Measurements from ENCODE around the gene CPT1B.
"Not testable (repeated sequence)": the region's sequence is repeated elsewhere in the genome, so short reads cannot be mapped to it uniquely, and the experiment has no call there.

CPT1B gene

DNA sequence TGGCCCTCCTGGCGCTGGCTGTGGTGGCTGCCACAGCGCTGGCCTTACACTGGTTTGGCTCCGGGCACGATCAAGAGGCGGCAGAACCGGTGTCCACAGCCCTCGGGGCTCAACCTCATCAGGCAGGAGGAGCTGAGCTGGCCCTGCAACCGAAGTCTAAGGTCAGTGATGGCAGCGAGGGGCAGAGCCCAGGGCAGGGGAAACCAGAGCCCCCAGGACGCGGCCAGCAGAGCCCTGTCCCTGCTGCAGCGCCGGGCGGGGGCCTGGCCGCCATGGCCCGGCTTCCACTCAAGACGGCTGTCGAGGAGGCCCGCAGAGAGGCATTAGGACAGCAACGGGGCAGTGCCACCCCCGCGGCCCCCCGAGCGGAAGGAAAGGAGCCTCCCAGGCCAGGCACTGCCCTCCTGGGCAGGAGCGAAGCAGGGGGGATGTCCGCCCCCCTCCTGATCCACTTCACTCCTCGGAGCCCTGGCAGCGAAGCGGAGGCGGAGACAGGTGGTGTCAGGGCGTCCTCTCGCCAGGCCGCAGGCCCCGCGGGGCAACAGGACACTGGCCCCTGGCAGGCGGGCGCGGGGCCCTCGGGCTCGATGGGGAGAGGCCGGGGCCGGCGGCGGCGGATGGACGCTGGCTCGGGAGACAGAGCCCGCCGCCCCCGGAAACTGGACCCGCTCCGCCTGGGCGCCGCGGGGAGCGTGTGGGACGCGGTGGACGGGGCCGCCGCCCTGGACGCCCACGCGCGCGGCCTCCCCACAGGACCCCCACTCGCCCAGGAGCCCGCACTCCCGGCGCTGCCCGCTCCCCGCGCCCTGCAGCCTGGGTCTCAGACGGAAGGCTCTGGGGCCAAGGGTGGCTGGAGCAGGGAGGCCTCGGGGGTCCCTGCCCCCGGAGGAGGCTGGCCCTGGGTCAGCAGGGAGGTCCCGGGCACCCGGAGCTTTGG is 31.6 kb downstream of the CPT1B start:
- no peaks in the 10 kb centered on the region for H3K9me3 ChIP-seq (replicated peaks; ENCODE audit: low read length)
- H3K9ac ChIP-seq (ENCODE audit: low read depth, low read length) = no peak overlapping the region
- peaks cover 14% of the 10 kb centered on the region for H3K4me1 ChIP-seq (ENCODE audit: control insufficient read depth, insufficient read depth, low read length)
- H3K4me3 ChIP-seq (ENCODE audit: low read length) = no peak overlapping the region
- no peak overlapping the region for H3K4me2 ChIP-seq (ENCODE audit: low read length)
- H3K36me3 ChIP-seq (ENCODE audit: insufficient read depth, low read length) = no peaks in the 10 kb centered on the region
- peaks cover 67% of the 10 kb centered on the region for H3K27me3 ChIP-seq (ENCODE audit: control insufficient read depth, insufficient read depth, low read length)

DNA sequence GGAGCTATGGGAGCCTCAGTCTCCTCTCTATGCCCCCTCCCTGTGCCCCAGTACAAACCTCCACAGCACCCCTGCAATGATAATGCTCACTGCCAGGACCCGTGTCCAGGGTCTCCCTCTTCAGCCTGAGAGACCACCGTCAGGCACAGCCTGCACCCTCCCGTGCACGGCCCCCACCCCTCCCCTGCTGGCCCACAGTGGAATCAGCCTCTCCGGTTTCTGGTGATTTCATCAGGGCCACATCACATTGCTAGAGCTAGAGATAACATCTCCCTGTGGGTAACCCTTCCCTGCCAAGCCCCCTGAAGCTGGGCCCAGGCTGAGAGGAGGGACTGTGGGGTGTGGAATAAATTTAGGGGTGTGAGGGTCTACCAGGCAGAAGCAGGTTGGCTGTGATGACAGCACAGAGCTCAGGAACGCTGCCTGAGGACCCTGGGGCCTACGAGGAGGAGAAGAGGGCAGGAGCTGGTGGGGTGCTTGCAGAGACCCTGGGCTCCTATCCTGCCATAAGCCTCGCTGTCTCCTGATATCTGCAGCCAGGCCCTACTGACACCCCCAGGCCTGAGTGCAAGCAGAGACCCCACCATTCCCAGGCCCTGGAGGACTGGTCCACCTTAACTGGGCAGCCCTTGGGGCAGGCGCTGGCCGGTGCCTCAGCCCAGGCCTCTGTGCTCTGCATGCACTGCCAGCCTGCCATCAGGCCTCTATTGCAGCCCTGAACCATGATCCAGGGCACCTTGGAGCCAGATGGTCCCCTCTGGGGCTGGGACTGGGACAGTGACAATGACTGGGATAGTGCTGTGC is 32.5 kb downstream of the CPT1B start, which contains the start of gene KLHDC7B:
Gene KLHDC7B (plus strand): TSS at position 378 of the 804 bp plus-strand sequence. CDS start 345 bp downstream, at position 723.
- H3K4me1 ChIP-seq (ENCODE audit: control insufficient read depth, insufficient read depth, low read length) = peaks cover 16% of the 10 kb centered on the region
- H3K4me2 ChIP-seq (ENCODE audit: low read length) = no peak within 1 kb of the TSS
- H3K9me3 ChIP-seq (replicated peaks; ENCODE audit: low read length) = no peaks in the 10 kb centered on the region
- H3K27me3 ChIP-seq (ENCODE audit: control insufficient read depth, insufficient read depth, low read length) = peaks cover 59% of the 10 kb centered on the region
- H3K4me3 ChIP-seq (ENCODE audit: low read length) = no peak within 1 kb of the TSS
- no peak within 1 kb of the TSS for H3K9ac ChIP-seq (ENCODE audit: low read depth, low read length)
- H3K36me3 ChIP-seq (ENCODE audit: insufficient read depth, low read length) = no peaks in the 10 kb centered on the region

DNA sequence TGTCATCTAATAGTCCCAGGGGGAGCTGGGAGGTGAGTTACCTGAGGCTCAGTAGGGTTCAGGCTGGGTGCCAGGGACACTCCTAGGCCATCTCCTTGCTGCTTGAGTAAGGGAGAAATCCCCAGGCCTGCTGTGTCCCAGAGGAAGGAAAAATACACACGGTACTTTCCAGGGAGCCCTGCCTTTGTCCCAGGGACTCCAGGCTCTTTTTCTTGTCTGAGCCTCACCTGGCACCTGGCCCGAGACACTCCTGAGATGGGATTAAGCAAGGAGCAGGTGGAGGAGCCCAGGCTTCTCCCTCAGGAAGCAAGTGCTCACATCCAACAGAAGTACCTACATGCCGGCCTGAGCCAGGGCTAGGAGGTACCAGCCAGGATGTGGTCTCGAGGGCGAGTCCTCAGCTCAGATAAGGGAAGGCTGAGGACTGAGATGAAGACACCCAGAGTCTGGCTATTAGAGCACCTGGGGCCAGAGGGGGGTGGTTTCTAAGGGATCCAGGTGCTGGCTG is 33.4 kb downstream of the CPT1B start:
- no peak overlapping the region for H3K4me3 ChIP-seq (ENCODE audit: low read length)
- peaks cover 54% of the 10 kb centered on the region for H3K27me3 ChIP-seq (ENCODE audit: control insufficient read depth, insufficient read depth, low read length)
- H3K36me3 ChIP-seq (ENCODE audit: insufficient read depth, low read length) = no peaks in the 10 kb centered on the region
- H3K9me3 ChIP-seq (replicated peaks; ENCODE audit: low read length) = no peaks in the 10 kb centered on the region
- H3K9ac ChIP-seq (ENCODE audit: low read depth, low read length) = peak overlapping the region; percentile 63
- H3K4me2 ChIP-seq (ENCODE audit: low read length) = peak overlapping the region; percentile 81
- H3K4me1 ChIP-seq (ENCODE audit: control insufficient read depth, insufficient read depth, low read length) = peaks cover 22% of the 10 kb centered on the region

DNA sequence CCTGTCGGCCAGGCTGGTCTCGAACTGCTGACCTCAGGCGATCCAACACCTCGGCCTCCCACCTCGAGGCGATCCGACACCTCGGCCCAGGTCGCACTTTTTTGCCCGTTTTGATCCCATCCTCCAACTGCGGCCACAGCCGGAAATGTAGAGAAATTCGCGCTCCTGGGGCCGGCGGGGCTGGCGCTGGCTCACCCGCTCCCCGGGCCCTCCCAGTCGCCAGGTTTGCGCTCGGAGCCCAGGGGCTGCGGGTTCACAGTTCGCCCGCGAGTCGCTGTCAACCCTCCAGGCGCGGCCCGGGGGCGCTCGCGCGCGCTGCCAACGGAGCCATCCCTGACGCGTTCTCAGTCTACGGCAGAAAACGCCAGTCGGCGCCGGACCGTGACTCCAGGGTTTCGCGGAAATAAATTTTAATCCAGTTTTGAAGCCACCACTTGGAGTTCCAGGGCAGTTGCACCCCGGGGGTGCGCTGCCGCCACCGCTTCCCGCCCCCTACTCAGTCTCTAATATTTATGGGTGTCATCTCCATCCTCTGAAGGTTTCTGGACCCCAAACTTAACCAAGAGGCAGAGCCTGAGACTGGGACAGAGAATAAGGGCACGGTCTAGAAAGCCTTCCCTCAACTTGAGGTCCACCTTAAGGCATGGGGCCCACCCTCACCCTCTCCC is 34.0 kb downstream of the CPT1B start:
- H3K4me3 ChIP-seq (ENCODE audit: low read length) = peak overlapping the region; percentile 55
- H3K4me2 ChIP-seq (ENCODE audit: low read length) = peak overlapping the region; percentile 81
- peaks cover 26% of the 10 kb centered on the region for H3K4me1 ChIP-seq (ENCODE audit: control insufficient read depth, insufficient read depth, low read length)
- peaks cover 50% of the 10 kb centered on the region for H3K27me3 ChIP-seq (ENCODE audit: control insufficient read depth, insufficient read depth, low read length)
- peak overlapping the region; percentile 63 for H3K9ac ChIP-seq (ENCODE audit: low read depth, low read length)
- no peaks in the 10 kb centered on the region for H3K36me3 ChIP-seq (ENCODE audit: insufficient read depth, low read length)
- H3K9me3 ChIP-seq (replicated peaks; ENCODE audit: low read length) = no peaks in the 10 kb centered on the region

DNA sequence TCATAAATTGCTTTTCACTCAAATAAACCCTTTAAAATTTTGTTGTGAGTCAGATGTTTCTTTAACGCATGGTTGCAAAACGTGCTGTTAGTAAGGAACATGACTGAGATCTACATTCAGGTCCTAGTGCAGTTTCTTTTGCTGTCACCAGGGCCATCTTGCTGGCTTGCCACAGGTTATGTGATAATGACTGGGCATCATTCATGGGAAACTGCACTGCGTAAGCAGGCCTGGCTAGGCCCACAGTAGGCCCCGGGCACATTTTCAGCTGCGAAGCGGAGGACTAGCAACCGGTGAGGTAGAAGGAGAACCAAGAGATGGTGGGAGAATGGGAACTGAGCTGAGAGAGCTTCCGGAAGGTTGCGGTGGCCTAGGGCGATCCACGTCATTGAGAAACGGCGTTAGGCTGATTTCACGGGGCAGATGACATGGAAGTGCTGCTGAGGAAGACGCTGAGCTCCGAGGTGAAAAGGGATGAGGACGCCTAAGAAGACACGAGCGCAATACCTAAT is 35.8 kb downstream of the CPT1B start:
- H3K36me3 ChIP-seq (ENCODE audit: insufficient read depth, low read length) = no peaks in the 10 kb centered on the region
- no peak overlapping the region for H3K4me2 ChIP-seq (ENCODE audit: low read length)
- no peak overlapping the region for H3K9ac ChIP-seq (ENCODE audit: low read depth, low read length)
- H3K4me1 ChIP-seq (ENCODE audit: control insufficient read depth, insufficient read depth, low read length) = peaks cover 32% of the 10 kb centered on the region
- H3K9me3 ChIP-seq (replicated peaks; ENCODE audit: low read length) = no peaks in the 10 kb centered on the region
- no peak overlapping the region for H3K4me3 ChIP-seq (ENCODE audit: low read length)
- H3K27me3 ChIP-seq (ENCODE audit: control insufficient read depth, insufficient read depth, low read length) = peaks cover 35% of the 10 kb centered on the region

DNA sequence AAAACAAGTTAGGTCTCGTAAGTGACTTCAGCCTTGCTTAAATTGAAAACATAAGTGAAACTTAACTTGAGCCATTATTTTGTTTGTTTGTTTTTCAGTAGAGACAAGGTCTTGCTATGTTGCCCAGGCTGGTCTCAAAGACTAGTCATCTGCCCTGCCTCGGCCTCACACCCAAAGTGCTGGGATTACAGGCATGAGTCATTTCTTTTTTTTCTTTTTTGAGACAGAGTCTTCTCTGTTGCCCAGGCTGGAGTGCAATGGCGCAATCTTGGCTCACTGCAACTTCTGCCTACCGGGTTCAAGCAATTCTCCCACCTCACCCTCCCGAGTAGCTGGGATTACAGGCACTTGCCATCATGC is 36.6 kb downstream of the CPT1B start:
- not testable (repeated sequence) for H3K36me3 ChIP-seq (ENCODE audit: insufficient read depth, low read length); H3K4me2 ChIP-seq (ENCODE audit: low read length); H3K9ac ChIP-seq (ENCODE audit: low read depth, low read length); H3K9me3 ChIP-seq (replicated peaks; ENCODE audit: low read length); H3K4me3 ChIP-seq (ENCODE audit: low read length)
- Histone ChIP-seq H3K4me1 (ENCODE audit: control insufficient read depth, insufficient read depth, low read length) (peaks cover 32% of the 10 kb centered on the region), H3K27me3 (ENCODE audit: control insufficient read depth, insufficient read depth, low read length) (peaks cover 27% of the 10 kb centered on the region)

DNA sequence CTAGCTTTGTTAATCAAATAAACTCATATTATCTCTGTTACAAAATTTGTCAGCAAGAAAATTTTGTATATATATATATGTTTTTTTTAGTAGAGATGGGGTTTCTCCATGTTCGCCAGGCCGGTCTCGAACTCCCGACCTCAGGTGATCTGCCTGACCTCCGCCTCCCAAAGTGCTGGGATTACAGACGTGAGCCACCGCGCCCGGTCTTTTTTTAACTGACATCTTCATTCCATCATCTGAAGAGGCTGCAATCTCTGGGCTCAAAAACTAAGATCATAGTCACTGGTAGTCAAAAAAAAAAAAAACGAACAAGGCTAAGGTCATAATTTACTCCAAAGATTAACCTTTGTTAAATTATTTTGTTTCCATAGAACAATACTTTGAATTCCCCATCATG is 37.8 kb downstream of the CPT1B start:
- Histone ChIP-seq H3K27me3 (ENCODE audit: control insufficient read depth, insufficient read depth, low read length) (peaks cover 14% of the 10 kb centered on the region), H3K9me3 (replicated peaks; ENCODE audit: low read length) (no peaks in the 10 kb centered on the region), H3K4me2 (ENCODE audit: low read length) (no peak overlapping the region), H3K4me1 (ENCODE audit: control insufficient read depth, insufficient read depth, low read length) (peaks cover 32% of the 10 kb centered on the region), H3K4me3 (ENCODE audit: low read length) (no peak overlapping the region), H3K36me3 (ENCODE audit: insufficient read depth, low read length) (no peaks in the 10 kb centered on the region), H3K9ac (ENCODE audit: low read depth, low read length) (no peak overlapping the region)

DNA sequence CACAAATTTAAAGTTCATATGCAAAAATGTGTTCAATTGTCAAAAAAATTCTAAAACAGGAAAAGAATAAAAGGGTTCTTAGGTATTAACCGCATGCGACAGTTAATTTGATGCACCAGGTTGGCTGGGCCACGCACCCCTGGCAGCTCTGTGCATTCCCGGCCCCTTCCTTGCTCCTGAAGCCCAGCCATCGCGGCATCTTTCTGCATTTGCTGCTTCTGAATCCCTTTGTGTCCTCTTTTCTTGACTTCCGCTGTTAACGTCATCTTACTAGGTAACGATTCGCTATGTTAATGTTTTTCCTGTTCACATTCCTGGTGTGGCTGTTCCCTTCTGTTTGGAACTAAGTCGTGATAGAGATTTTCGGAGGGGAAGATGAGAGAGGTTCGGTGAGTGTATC is 40.5 kb downstream of the CPT1B start:
- Histone ChIP-seq H3K9me3 (replicated peaks; ENCODE audit: low read length) (no peaks in the 10 kb centered on the region), H3K9ac (ENCODE audit: low read depth, low read length) (no peak overlapping the region), H3K4me3 (ENCODE audit: low read length) (no peak overlapping the region), H3K36me3 (ENCODE audit: insufficient read depth, low read length) (no peaks in the 10 kb centered on the region), H3K4me1 (ENCODE audit: control insufficient read depth, insufficient read depth, low read length) (peaks cover 27% of the 10 kb centered on the region), H3K4me2 (ENCODE audit: low read length) (no peak overlapping the region), H3K27me3 (ENCODE audit: control insufficient read depth, insufficient read depth, low read length) (peaks cover 2% of the 10 kb centered on the region)

DNA sequence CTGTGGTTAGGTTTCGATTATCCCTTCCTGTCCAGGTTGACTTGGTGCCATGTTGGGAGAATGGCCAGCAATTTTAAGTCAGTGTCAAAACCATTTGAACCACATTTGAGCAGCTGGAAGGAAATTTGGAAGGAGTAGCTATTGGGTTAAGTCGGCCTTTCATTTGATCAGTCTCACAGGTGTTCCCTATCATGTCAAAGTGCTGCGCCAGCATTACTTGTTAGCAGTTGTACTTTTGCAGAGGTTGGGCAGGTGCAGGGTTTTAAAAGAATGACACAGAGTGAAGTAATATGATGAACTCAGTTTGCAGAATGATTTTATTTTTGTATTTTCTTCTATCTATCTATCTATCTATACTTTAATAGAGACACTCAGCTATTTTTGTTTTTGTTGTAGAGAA is 42.0 kb downstream of the CPT1B start:
- Histone ChIP-seq H3K4me2 (ENCODE audit: low read length) (no peak overlapping the region), H3K9ac (ENCODE audit: low read depth, low read length) (no peak overlapping the region), H3K4me3 (ENCODE audit: low read length) (no peak overlapping the region), H3K4me1 (ENCODE audit: control insufficient read depth, insufficient read depth, low read length) (peaks cover 31% of the 10 kb centered on the region), H3K9me3 (replicated peaks; ENCODE audit: low read length) (no peaks in the 10 kb centered on the region), H3K27me3 (ENCODE audit: control insufficient read depth, insufficient read depth, low read length) (peaks cover 12% of the 10 kb centered on the region), H3K36me3 (ENCODE audit: insufficient read depth, low read length) (no peaks in the 10 kb centered on the region)

DNA sequence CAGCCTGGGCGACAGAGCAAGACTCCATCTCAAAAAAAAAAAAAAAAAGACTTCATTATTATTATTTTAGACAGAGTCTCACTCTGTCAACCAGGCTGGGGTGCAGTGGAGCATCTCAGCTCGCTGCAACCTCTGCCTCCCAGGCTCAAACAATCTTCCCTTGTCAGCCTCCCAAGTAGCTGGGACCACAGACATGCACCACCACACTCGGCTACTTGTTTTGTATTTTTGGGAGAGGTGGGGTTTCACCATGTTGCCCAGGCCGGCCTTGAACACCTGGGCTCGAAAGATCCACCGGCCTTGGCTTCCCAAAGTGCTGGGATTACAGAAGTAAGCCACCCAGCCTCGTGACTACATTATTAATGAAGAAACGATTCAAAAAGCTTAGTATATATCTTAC is 43.1 kb downstream of the CPT1B start:
- Histone ChIP-seq H3K36me3 (ENCODE audit: insufficient read depth, low read length) (no peaks in the 10 kb centered on the region), H3K27me3 (ENCODE audit: control insufficient read depth, insufficient read depth, low read length) (peaks cover 22% of the 10 kb centered on the region), H3K9ac (ENCODE audit: low read depth, low read length) (no peak overlapping the region), H3K4me1 (ENCODE audit: control insufficient read depth, insufficient read depth, low read length) (peaks cover 39% of the 10 kb centered on the region), H3K4me3 (ENCODE audit: low read length) (no peak overlapping the region), H3K4me2 (ENCODE audit: low read length) (no peak overlapping the region), H3K9me3 (replicated peaks; ENCODE audit: low read length) (no peaks in the 10 kb centered on the region)
